Neuronal stem cell (in vitro differentiated cells): ENCODE results near the gene XIRP1.
"Not testable (repeated sequence)": the region's sequence is repeated elsewhere in the genome, so short reads cannot be mapped to it uniquely, and the experiment has no call there.

Experiments
- DNase-seq: peaks from one replicate; pipeline ENCODE4 v3.0.0-alpha.2; 2013; ENCODE audit warnings: low spot score
- H2AFZ ChIP-seq: one replicate; pipeline ENCODE4 v1.6.1; 2013; ENCODE audit warnings: mild to moderate bottlenecking, low read length, inconsistent platforms
- H2AK5ac ChIP-seq: 2 replicates; pipeline ENCODE4 v1.6.1; 2013; ENCODE audit warnings: low read depth, mild to moderate bottlenecking, inconsistent platforms, low read length, moderate library complexity, mixed read lengths
- H2BK120ac ChIP-seq: 2 replicates; pipeline ENCODE4 v1.6.1; 2013; ENCODE audit warnings: low read depth, mild to moderate bottlenecking, inconsistent platforms, low read length, moderate library complexity, mixed read lengths
- H2BK12ac ChIP-seq: one replicate; pipeline ENCODE4 v1.6.1; 2013; ENCODE audit warnings: low read length, inconsistent platforms
- H2BK15ac ChIP-seq: 2 replicates; pipeline ENCODE4 v1.6.1; 2013; ENCODE audit warnings: mild to moderate bottlenecking, low read length, inconsistent platforms, mixed read lengths
- H2BK5ac ChIP-seq: one replicate; pipeline ENCODE4 v1.6.1; 2013; ENCODE audit warnings: inconsistent platforms, mild to moderate bottlenecking, low read length, moderate library complexity
- H3K14ac ChIP-seq: one replicate; pipeline ENCODE4 v1.6.1; 2013; ENCODE audit warnings: low read length, inconsistent platforms
- H3K18ac ChIP-seq: 2 replicates; pipeline ENCODE4 v1.6.1; 2013; ENCODE audit warnings: low read length, inconsistent platforms
- H3K23ac ChIP-seq: 2 replicates; pipeline ENCODE4 v1.6.1; 2013; ENCODE audit warnings: low read depth, mild to moderate bottlenecking, mixed read lengths, low read length, inconsistent platforms; ENCODE audit not compliant: poor library complexity
- H3K27ac ChIP-seq: replicated peaks from 3 replicates; pipeline ENCODE4 v1.5.1; 2013; ENCODE audit warnings: low read length, inconsistent platforms
- H3K27me3 ChIP-seq, 3 experiments: 2 replicates each; pipeline ENCODE4 v1.6.1; 2013; ENCODE audit warnings: low read length in 3 of 3, mild to moderate bottlenecking in 2 of 3, inconsistent platforms in 1 of 3, low read depth in 1 of 3, mixed read lengths in 1 of 3, moderate library complexity in 1 of 3; ENCODE audit not compliant: control insufficient read depth in 3 of 3, insufficient read depth in 3 of 3
- H3K36me3 ChIP-seq, 2 donors: replicated peaks in 1 of 2; 2 replicates each; pipeline ENCODE4 v1.6.1; 2013; ENCODE audit warnings: low read length in 2 of 2; ENCODE audit not compliant: control insufficient read depth in 2 of 2, insufficient read depth in 2 of 2
- H3K4ac ChIP-seq: 2 replicates; pipeline ENCODE4 v1.6.1; 2013; ENCODE audit warnings: inconsistent platforms, mild to moderate bottlenecking, low read length, moderate library complexity
- H3K4me1 ChIP-seq, 2 donors: 1 replicate in 1 of 2; 2 replicates in 1 of 2; pipeline ENCODE4 v1.6.1; 2013; ENCODE audit warnings: low read length in 2 of 2, low read depth in 1 of 2; ENCODE audit not compliant: control insufficient read depth in 2 of 2, insufficient read depth in 1 of 2
- H3K4me2 ChIP-seq: one replicate; pipeline ENCODE4 v1.6.1; 2013; ENCODE audit warnings: mild to moderate bottlenecking, low read length, inconsistent platforms; ENCODE audit not compliant: insufficient read depth, poor library complexity, severe bottlenecking
- H3K4me3 ChIP-seq, 2 donors: 2 replicates each; pipeline ENCODE4 v1.5.1; 2013; ENCODE audit warnings: low read length in 2 of 2, mild to moderate bottlenecking in 2 of 2, inconsistent platforms in 1 of 2, moderate library complexity in 1 of 2
- H3K79me1 ChIP-seq: one replicate; pipeline ENCODE4 v1.6.1; 2013; ENCODE audit warnings: low read depth, mild to moderate bottlenecking, inconsistent platforms, low read length, moderate library complexity
- H3K9ac ChIP-seq: one replicate; pipeline ENCODE4 v1.6.1; 2013; ENCODE audit warnings: mild to moderate bottlenecking, low read depth, low read length, inconsistent platforms; ENCODE audit not compliant: poor library complexity
- H3K9me3 ChIP-seq, 2 donors: replicated peaks in 1 of 2; 2 replicates each; pipeline versions ENCODE3 to v1.6.1; 2013; ENCODE audit warnings: low read length in 2 of 2, mild to moderate bottlenecking in 2 of 2, inconsistent platforms in 1 of 2, low read depth in 1 of 2, mixed read lengths in 1 of 2, moderate library complexity in 1 of 2; ENCODE audit not compliant: control insufficient read depth in 2 of 2, insufficient read depth in 1 of 2
- H4K8ac ChIP-seq: one replicate; pipeline ENCODE4 v1.6.1; 2013; ENCODE audit warnings: low read depth, mild to moderate bottlenecking, inconsistent platforms, low read length, moderate library complexity
- H4K91ac ChIP-seq: one replicate; pipeline ENCODE4 v1.6.1; 2013; ENCODE audit warnings: low read length, low read depth, mild to moderate bottlenecking, inconsistent platforms; ENCODE audit not compliant: poor library complexity
- WGBS, 2 donors: extraction: QIAGEN DNeasy Blood & Tissue Kit; methylation state at CpG; one replicate each; pipeline ENCODE4 v1.1.7; 2013; ENCODE audit warnings: missing lambda C conversion rate in 2 of 2, mixed read lengths in 1 of 2; ENCODE audit not compliant: insufficient read length in 2 of 2, insufficient replicate concordance in 1 of 2; ENCODE audit errors: extremely low coverage in 2 of 2; 5-methylcytosine and 5-hydroxymethylcytosine counted together

The XIRP1 gene

GRCh38 chr3:39232859-39233258 lies 40.5 kb upstream of the XIRP1 start:
- no peak overlapping the region for H2BK15ac ChIP-seq
- no peak overlapping the region for H3K4ac ChIP-seq
- no peaks in the 10 kb centered on the region for H3K9me3 ChIP-seq
- H3K27ac ChIP-seq = no peak overlapping the region
- H3K23ac ChIP-seq = no peak overlapping the region
- no peak overlapping the region for H3K4me2 ChIP-seq
- peaks cover 0 to 4% (median 0%) of the 10 kb centered on the region in 3 experiments for H3K27me3 ChIP-seq
- no peak overlapping the region for H3K14ac ChIP-seq
- no peak overlapping the region for H3K4me3 ChIP-seq
- no peak overlapping the region for H2BK120ac ChIP-seq
- no peaks in the 10 kb centered on the region for H3K4me1 ChIP-seq
- no peak overlapping the region for H2BK5ac ChIP-seq
- no peak overlapping the region for H2AFZ ChIP-seq
- H2BK12ac ChIP-seq = no peak overlapping the region
- no peak overlapping the region for H4K8ac ChIP-seq
- WGBS, 2 donors = no CpG with 5 or more reads among the region's 3 CpGs
- no peak overlapping the region for H2AK5ac ChIP-seq
- no peak overlapping the region for H4K91ac ChIP-seq
- H3K9ac ChIP-seq = no peak overlapping the region
- no peaks in the 10 kb centered on the region for H3K36me3 ChIP-seq
- DNase-seq = no peak
- no peaks in the 10 kb centered on the region for H3K79me1 ChIP-seq
- H3K18ac ChIP-seq = no peak overlapping the region

DNA sequence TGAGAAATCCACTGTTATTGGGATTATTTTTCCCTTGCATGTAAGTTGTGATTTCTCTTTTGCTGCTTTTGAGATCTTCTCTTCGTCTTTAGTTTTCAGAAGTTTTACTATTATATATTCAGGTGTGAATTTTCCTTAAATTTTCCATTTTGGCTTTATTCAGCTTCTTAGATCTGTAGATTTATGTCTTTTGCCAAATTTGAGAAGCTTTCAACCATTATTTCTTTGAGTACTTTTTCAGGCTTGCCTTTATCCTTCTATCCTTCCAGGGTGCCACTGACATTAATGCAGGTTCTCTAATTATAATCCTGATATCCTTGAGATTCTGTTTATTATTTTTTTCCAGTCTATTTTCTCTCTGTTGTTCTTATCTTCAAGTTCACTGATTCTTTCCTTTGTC lies 38.1 kb upstream of the XIRP1 start:
- no peak overlapping the region for H2AK5ac ChIP-seq
- no peak overlapping the region for H2AFZ ChIP-seq
- no peak for DNase-seq
- H3K4me2 ChIP-seq = no peak overlapping the region
- no CpG with 5 or more reads among the region's 1 CpG for WGBS, 2 donors
- no peak overlapping the region for H2BK15ac ChIP-seq
- H4K91ac ChIP-seq = no peak overlapping the region
- no peaks in the 10 kb centered on the region for H3K27me3 ChIP-seq
- H2BK120ac ChIP-seq = no peak overlapping the region
- no peak overlapping the region for H2BK12ac ChIP-seq
- H2BK5ac ChIP-seq = no peak overlapping the region
- H3K14ac ChIP-seq = no peak overlapping the region
- no peaks in the 10 kb centered on the region for H3K36me3 ChIP-seq
- H3K9ac ChIP-seq = no peak overlapping the region
- H3K23ac ChIP-seq = no peak overlapping the region
- no peaks in the 10 kb centered on the region for H3K4me1 ChIP-seq
- no peak overlapping the region for H3K4me3 ChIP-seq
- no peak overlapping the region for H3K27ac ChIP-seq
- no peak overlapping the region for H4K8ac ChIP-seq
- H3K79me1 ChIP-seq = no peaks in the 10 kb centered on the region
- no peak overlapping the region for H3K4ac ChIP-seq
- H3K9me3 ChIP-seq = no peaks in the 10 kb centered on the region
- no peak overlapping the region for H3K18ac ChIP-seq

- Histone ChIP-seq H2BK15ac (no peak overlapping the region), H3K79me1 (no peaks in the 10 kb centered on the region), H4K8ac (no peak overlapping the region), H3K14ac (no peak overlapping the region), H3K9me3 (no peaks in the 10 kb centered on the region), H3K27ac (no peak overlapping the region), H2BK120ac (no peak overlapping the region), H2BK12ac (no peak overlapping the region), H2BK5ac (no peak overlapping the region), H3K4me3 (no peak overlapping the region), H3K9ac (no peak overlapping the region), H3K4me1 (no peaks in the 10 kb centered on the region), H4K91ac (no peak overlapping the region), H3K18ac (no peak overlapping the region), H3K23ac (no peak overlapping the region), H3K27me3 (no peaks in the 10 kb centered on the region), H2AK5ac (no peak overlapping the region), H3K4ac (no peak overlapping the region), H3K4me2 (no peak overlapping the region), H3K36me3 (no peaks in the 10 kb centered on the region), H2AFZ (no peak overlapping the region)
- no CpG with 5 or more reads among the region's 4 CpGs for WGBS, 2 donors
- no peak for DNase-seq
These were observed 36.1 kb upstream of the XIRP1 start for GRCh38 chr3:39228496-39228895.

DNA sequence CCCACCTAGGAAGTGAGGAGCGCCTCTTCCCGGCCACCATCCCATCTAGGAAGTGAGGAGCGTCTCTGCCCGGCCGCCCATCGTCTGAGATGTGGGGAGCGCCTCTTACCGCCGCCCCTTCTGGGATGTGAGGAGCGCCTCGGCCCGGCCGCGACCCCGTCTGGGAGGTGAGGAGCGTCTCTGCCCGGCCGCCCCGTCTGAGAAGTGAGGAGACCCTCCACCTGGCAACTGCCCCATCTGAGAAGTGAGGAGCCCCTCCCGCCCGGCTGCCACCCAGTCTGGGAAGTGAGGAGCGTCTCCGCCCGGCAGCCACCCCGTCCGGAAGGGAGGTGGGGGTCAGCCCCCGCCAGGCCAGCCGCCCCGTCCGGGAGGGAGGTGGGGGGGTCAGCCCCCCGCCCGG lies 35.2 kb upstream of the XIRP1 start:
- not testable (repeated sequence) for H3K27ac ChIP-seq, H3K23ac ChIP-seq, H3K4me2 ChIP-seq, DNase-seq, H3K27me3 ChIP-seq, H3K9me3 ChIP-seq, H2BK120ac ChIP-seq, H4K8ac ChIP-seq, H3K4ac ChIP-seq, H3K18ac ChIP-seq, H3K4me1 ChIP-seq, H2BK5ac ChIP-seq, H4K91ac ChIP-seq, H3K9ac ChIP-seq, H3K36me3 ChIP-seq, H3K79me1 ChIP-seq, H2BK15ac ChIP-seq, H2AK5ac ChIP-seq, H2BK12ac ChIP-seq, H3K4me3 ChIP-seq, H3K14ac ChIP-seq, H2AFZ ChIP-seq
- WGBS, 2 donors = no CpG with 5 or more reads among the region's 32 CpGs
